HEK293 (cell line): ENCODE data around the gene GUK1.

Experiments used
- BCL11A ChIP-seq: fragments of 450-650 bp; formaldehyde crosslinking; IDR thresholded peaks from 2 replicates; pipeline ENCODE4 v1.5.1; 2016; ENCODE audit warnings: low read depth, missing biosample characterization, missing genetic modification characterization
- GLIS1 ChIP-seq: fragments of 450-650 bp; formaldehyde crosslinking; IDR thresholded peaks from 2 replicates; pipeline ENCODE4 v1.5.1; 2016; ENCODE audit warnings: missing biosample characterization, missing genetic modification characterization
- KLF10 ChIP-seq: fragments of 450-650 bp; IDR thresholded peaks from 2 replicates; pipeline ENCODE4 v1.5.1; 2018; ENCODE audit warnings: missing biosample characterization, mild to moderate bottlenecking, missing genetic modification characterization
- OSR2 ChIP-seq: fragments of 450-650 bp; formaldehyde crosslinking; IDR thresholded peaks from 2 replicates; pipeline ENCODE4 v1.5.1; 2016; ENCODE audit warnings: missing biosample characterization, missing genetic modification characterization
- PATZ1 ChIP-seq: fragments of 450-650 bp; formaldehyde crosslinking; IDR thresholded peaks from 2 replicates; pipeline ENCODE4 v1.5.1; 2016; ENCODE audit warnings: missing biosample characterization, missing genetic modification characterization
- PRDM1 ChIP-seq: fragments of 450-650 bp; formaldehyde crosslinking; IDR thresholded peaks from 2 replicates; pipeline ENCODE4; 2016; ENCODE audit warnings: missing biosample characterization, missing genetic modification characterization
- SP2 ChIP-seq: fragments of 450-650 bp; formaldehyde crosslinking; IDR thresholded peaks from 2 replicates; pipeline ENCODE4 v1.5.1; 2016; ENCODE audit warnings: missing biosample characterization, missing genetic modification characterization
- TRIM28 ChIP-seq: IDR thresholded peaks from 2 replicates; pipeline ENCODE4 v1.6.1; 2011; ENCODE audit warnings: low read length, control low read depth, borderline replicate concordance
- ZBTB21 ChIP-seq: fragments of 450-650 bp; formaldehyde crosslinking; IDR thresholded peaks from 2 replicates; pipeline ENCODE4 v1.5.1; 2017; ENCODE audit warnings: missing biosample characterization, missing genetic modification characterization
- ZNF133 ChIP-seq: fragments of 450-650 bp; formaldehyde crosslinking; IDR thresholded peaks from 2 replicates; pipeline ENCODE4 v1.5.1; 2016; ENCODE audit warnings: missing biosample characterization, missing genetic modification characterization
- ZNF169 ChIP-seq: fragments of 450-650 bp; formaldehyde crosslinking; IDR thresholded peaks from 2 replicates; pipeline ENCODE4 v1.5.1; 2016; ENCODE audit warnings: missing biosample characterization, missing genetic modification characterization
- ZNF341 ChIP-seq: fragments of 450-650 bp; formaldehyde crosslinking; IDR thresholded peaks from 2 replicates; pipeline ENCODE4; 2016; ENCODE audit warnings: low read depth, missing biosample characterization, missing genetic modification characterization
- ZNF423 ChIP-seq: fragments of 450-650 bp; formaldehyde crosslinking; IDR thresholded peaks from 2 replicates; pipeline ENCODE4 v1.5.1; 2016; ENCODE audit warnings: missing biosample characterization, missing genetic modification characterization
- ZNF521 ChIP-seq: fragments of 450-650 bp; formaldehyde crosslinking; IDR thresholded peaks from 2 replicates; pipeline ENCODE4 v1.5.1; 2017; ENCODE audit warnings: missing biosample characterization, mild to moderate bottlenecking, missing genetic modification characterization
- ZNF561 ChIP-seq: fragments of 450-650 bp; IDR thresholded peaks from 2 replicates; pipeline ENCODE4 v1.5.1; 2018; ENCODE audit warnings: missing biosample characterization, missing genetic modification characterization, borderline replicate concordance
- ZNF658 ChIP-seq: fragments of 450-650 bp; formaldehyde crosslinking; IDR thresholded peaks from 2 replicates; pipeline ENCODE4; 2016; ENCODE audit warnings: missing biosample characterization, missing genetic modification characterization
- ZNF701 ChIP-seq: fragments of 450-650 bp; formaldehyde crosslinking; IDR thresholded peaks from 2 replicates; pipeline ENCODE4 v1.5.1; 2016; ENCODE audit warnings: missing biosample characterization, missing genetic modification characterization
- ZNF768 ChIP-seq: fragments of 450-650 bp; formaldehyde crosslinking; IDR thresholded peaks from 2 replicates; pipeline ENCODE4 v1.5.1; 2018; ENCODE audit warnings: missing biosample characterization, mild to moderate bottlenecking, missing genetic modification characterization
- ZNF843 ChIP-seq: fragments of 450-650 bp; formaldehyde crosslinking; IDR thresholded peaks from 2 replicates; pipeline ENCODE4 v1.5.1; 2016; ENCODE audit warnings: missing biosample characterization, missing genetic modification characterization
- ZXDB ChIP-seq: fragments of 450-650 bp; formaldehyde crosslinking; IDR thresholded peaks from 2 replicates; pipeline ENCODE4 v1.5.1; 2016; ENCODE audit warnings: missing biosample characterization, missing genetic modification characterization
- TF ChIP-seq, protein P1 (sequence below): fragments of 450-650 bp; formaldehyde crosslinking; IDR thresholded peaks from 2 replicates; pipeline ENCODE4 v1.5.1; 2016; ENCODE audit warnings: missing biosample characterization, missing genetic modification characterization, low read depth
- TF ChIP-seq, protein P2 (sequence below): fragments of 450-650 bp; formaldehyde crosslinking; IDR thresholded peaks from 2 replicates; pipeline ENCODE4 v1.5.1; 2017; ENCODE audit warnings: missing biosample characterization, missing genetic modification characterization
- TF ChIP-seq, protein P3 (sequence below): fragments of 450-650 bp; formaldehyde crosslinking; IDR thresholded peaks from 2 replicates; pipeline ENCODE4 v1.5.1; 2016; ENCODE audit warnings: missing biosample characterization, missing genetic modification characterization
- TF ChIP-seq, protein P4 (sequence below): fragments of 450-650 bp; formaldehyde crosslinking; IDR thresholded peaks from 2 replicates; pipeline ENCODE4 v1.5.1; 2016; ENCODE audit warnings: missing biosample characterization, missing genetic modification characterization, borderline replicate concordance
- TF ChIP-seq, protein P5 (sequence below): fragments of 450-650 bp; formaldehyde crosslinking; IDR thresholded peaks from 2 replicates; pipeline ENCODE4 v1.5.1; 2016; ENCODE audit warnings: missing biosample characterization, missing genetic modification characterization

The GUK1 gene

DNA sequence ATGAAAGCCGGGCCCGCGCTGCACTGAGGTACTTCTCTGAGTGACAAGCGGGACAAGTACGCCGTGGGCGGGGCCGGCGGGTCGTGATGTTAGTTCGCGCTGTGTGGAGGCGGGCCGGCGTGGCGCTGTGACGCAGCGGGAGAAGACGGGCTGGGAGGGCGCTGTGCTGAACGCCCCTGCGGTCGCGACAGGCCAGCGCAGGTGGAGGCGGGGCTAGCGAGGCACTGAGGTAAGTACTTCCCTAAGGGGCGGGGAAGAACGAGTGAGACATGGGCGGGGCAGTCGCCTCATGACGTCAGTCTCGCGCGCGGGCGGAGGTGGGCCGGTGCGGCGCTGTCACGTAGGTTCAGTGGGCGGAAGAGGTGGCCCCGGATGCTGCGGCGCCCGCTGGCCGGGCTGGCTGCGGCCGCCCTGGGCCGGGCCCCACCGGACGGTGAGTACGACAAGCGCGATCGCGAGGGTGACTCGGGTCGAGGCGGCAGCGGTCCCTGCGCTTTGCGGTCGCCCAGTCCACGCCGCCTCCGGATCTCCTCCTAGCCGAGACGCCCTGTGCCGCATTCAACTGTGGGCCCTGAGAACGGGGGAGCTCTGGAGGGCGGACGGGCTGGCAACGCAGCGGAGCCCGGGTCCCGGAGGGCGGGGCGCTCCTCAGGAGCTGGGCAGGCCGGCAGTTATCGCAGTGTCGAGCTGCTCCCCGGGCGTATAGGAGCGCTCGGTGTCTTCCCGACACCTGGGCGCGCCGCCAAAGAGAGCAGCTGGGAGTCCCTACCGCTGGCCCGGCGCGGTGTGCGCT, at the start of gene GUK1 (continued):
- TF ChIP-seq, protein P1, sequence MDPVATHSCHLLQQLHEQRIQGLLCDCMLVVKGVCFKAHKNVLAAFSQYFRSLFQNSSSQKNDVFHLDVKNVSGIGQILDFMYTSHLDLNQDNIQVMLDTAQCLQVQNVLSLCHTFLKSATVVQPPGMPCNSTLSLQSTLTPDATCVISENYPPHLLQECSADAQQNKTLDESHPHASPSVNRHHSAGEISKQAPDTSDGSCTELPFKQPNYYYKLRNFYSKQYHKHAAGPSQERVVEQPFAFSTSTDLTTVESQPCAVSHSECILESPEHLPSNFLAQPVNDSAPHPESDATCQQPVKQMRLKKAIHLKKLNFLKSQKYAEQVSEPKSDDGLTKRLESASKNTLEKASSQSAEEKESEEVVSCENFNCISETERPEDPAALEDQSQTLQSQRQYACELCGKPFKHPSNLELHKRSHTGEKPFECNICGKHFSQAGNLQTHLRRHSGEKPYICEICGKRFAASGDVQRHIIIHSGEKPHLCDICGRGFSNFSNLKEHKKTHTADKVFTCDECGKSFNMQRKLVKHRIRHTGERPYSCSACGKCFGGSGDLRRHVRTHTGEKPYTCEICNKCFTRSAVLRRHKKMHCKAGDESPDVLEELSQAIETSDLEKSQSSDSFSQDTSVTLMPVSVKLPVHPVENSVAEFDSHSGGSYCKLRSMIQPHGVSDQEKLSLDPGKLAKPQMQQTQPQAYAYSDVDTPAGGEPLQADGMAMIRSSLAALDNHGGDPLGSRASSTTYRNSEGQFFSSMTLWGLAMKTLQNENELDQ (tag by site-specific recombination), result no peak
- TF ChIP-seq ZNF169 (no peak), KLF10 (tag by site-specific recombination) (peak; percentile 98), ZNF341 (tag by site-specific recombination) (peak; percentile 75), ZBTB21 (tag by site-specific recombination) (peak; percentile 100), SP2 (tag by site-specific recombination) (peak; percentile 100), ZNF768 (tag by site-specific recombination) (no peak; the same call in 1 of the 2 replicates), PRDM1 (tag by site-specific recombination) (no peak), OSR2 (tag by site-specific recombination) (no peak), TRIM28 (peak; percentile 40; the same call in 1 of the 2 replicates), GLIS1 (tag by site-specific recombination) (peak; percentile 92), ZNF423 (peak; percentile 78; the same call in 1 of the 2 replicates), ZNF561 (tag by site-specific recombination) (peak; percentile 95), ZNF521 (no peak), ZNF133 (no peak), BCL11A (tag by site-specific recombination) (0 out of 2 replicates have a peak, but pooled peaks have one; percentile 23), ZNF658 (tag by site-specific recombination) (no peak), PATZ1 (tag by site-specific recombination) (peak; percentile 98), ZNF843 (peak; percentile 67), ZXDB (peak; percentile 94), ZNF701 (tag by site-specific recombination) (no peak)
- TF ChIP-seq, protein P2, sequence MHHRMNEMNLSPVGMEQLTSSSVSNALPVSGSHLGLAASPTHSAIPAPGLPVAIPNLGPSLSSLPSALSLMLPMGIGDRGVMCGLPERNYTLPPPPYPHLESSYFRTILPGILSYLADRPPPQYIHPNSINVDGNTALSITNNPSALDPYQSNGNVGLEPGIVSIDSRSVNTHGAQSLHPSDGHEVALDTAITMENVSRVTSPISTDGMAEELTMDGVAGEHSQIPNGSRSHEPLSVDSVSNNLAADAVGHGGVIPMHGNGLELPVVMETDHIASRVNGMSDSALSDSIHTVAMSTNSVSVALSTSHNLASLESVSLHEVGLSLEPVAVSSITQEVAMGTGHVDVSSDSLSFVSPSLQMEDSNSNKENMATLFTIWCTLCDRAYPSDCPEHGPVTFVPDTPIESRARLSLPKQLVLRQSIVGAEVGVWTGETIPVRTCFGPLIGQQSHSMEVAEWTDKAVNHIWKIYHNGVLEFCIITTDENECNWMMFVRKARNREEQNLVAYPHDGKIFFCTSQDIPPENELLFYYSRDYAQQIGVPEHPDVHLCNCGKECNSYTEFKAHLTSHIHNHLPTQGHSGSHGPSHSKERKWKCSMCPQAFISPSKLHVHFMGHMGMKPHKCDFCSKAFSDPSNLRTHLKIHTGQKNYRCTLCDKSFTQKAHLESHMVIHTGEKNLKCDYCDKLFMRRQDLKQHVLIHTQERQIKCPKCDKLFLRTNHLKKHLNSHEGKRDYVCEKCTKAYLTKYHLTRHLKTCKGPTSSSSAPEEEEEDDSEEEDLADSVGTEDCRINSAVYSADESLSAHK, result no peak
- TF ChIP-seq, protein P3, sequence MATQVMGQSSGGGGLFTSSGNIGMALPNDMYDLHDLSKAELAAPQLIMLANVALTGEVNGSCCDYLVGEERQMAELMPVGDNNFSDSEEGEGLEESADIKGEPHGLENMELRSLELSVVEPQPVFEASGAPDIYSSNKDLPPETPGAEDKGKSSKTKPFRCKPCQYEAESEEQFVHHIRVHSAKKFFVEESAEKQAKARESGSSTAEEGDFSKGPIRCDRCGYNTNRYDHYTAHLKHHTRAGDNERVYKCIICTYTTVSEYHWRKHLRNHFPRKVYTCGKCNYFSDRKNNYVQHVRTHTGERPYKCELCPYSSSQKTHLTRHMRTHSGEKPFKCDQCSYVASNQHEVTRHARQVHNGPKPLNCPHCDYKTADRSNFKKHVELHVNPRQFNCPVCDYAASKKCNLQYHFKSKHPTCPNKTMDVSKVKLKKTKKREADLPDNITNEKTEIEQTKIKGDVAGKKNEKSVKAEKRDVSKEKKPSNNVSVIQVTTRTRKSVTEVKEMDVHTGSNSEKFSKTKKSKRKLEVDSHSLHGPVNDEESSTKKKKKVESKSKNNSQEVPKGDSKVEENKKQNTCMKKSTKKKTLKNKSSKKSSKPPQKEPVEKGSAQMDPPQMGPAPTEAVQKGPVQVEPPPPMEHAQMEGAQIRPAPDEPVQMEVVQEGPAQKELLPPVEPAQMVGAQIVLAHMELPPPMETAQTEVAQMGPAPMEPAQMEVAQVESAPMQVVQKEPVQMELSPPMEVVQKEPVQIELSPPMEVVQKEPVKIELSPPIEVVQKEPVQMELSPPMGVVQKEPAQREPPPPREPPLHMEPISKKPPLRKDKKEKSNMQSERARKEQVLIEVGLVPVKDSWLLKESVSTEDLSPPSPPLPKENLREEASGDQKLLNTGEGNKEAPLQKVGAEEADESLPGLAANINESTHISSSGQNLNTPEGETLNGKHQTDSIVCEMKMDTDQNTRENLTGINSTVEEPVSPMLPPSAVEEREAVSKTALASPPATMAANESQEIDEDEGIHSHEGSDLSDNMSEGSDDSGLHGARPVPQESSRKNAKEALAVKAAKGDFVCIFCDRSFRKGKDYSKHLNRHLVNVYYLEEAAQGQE (tag by site-specific recombination), result peak; percentile 52; the same call in 1 of the 2 replicates
- TF ChIP-seq, protein P4, sequence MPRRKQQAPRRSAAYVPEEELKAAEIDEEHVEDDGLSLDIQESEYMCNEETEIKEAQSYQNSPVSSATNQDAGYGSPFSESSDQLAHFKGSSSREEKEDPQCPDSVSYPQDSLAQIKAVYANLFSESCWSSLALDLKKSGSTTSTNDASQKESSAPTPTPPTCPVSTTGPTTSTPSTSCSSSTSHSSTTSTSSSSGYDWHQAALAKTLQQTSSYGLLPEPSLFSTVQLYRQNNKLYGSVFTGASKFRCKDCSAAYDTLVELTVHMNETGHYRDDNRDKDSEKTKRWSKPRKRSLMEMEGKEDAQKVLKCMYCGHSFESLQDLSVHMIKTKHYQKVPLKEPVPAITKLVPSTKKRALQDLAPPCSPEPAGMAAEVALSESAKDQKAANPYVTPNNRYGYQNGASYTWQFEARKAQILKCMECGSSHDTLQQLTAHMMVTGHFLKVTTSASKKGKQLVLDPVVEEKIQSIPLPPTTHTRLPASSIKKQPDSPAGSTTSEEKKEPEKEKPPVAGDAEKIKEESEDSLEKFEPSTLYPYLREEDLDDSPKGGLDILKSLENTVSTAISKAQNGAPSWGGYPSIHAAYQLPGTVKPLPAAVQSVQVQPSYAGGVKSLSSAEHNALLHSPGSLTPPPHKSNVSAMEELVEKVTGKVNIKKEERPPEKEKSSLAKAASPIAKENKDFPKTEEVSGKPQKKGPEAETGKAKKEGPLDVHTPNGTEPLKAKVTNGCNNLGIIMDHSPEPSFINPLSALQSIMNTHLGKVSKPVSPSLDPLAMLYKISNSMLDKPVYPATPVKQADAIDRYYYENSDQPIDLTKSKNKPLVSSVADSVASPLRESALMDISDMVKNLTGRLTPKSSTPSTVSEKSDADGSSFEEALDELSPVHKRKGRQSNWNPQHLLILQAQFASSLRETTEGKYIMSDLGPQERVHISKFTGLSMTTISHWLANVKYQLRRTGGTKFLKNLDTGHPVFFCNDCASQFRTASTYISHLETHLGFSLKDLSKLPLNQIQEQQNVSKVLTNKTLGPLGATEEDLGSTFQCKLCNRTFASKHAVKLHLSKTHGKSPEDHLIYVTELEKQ (tag by site-specific recombination), result peak; percentile 81
- TF ChIP-seq, protein P5, sequence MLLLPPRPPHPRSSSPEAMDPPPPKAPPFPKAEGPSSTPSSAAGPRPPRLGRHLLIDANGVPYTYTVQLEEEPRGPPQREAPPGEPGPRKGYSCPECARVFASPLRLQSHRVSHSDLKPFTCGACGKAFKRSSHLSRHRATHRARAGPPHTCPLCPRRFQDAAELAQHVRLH (tag by site-specific recombination), result no peak
